Adipocyte (in vitro differentiated cells): ENCODE results near the gene HHIPL2.
"Not testable (repeated sequence)": the region's sequence is repeated elsewhere in the genome, so short reads cannot be mapped to it uniquely, and the experiment has no call there.

Experiments used
- DNase-seq: peaks from one replicate; pipeline ENCODE4 v3.0.0-alpha.2; 2015; ENCODE audit warnings: low read depth
- H3K27me3 ChIP-seq: replicated peaks from 2 replicates; pipeline ENCODE4 v1.7.0; 2013; ENCODE audit warnings: mild to moderate bottlenecking, low read length, moderate library complexity; ENCODE audit not compliant: control insufficient read depth, insufficient read depth
- H3K36me3 ChIP-seq: 2 replicates; pipeline ENCODE4 v1.7.0; 2013; ENCODE audit warnings: low read length, mild to moderate bottlenecking, moderate library complexity; ENCODE audit not compliant: control insufficient read depth, insufficient read depth, severe bottlenecking
- H3K4me1 ChIP-seq: 2 replicates; pipeline ENCODE4 v1.7.0; 2013; ENCODE audit warnings: mild to moderate bottlenecking, low read length, moderate library complexity; ENCODE audit not compliant: control insufficient read depth, insufficient read depth
- H3K4me3 ChIP-seq: 2 replicates; pipeline ENCODE4 v1.7.0; 2013; ENCODE audit warnings: mild to moderate bottlenecking, low read length, moderate library complexity
- H3K9ac ChIP-seq: 2 replicates; pipeline ENCODE4 v1.7.0; 2013; ENCODE audit warnings: mild to moderate bottlenecking, low read length, moderate library complexity
- H3K9me3 ChIP-seq: 2 replicates; pipeline ENCODE4 v1.7.0; 2013; ENCODE audit warnings: mild to moderate bottlenecking, low read length, moderate library complexity; ENCODE audit not compliant: control insufficient read depth

The HHIPL2 gene

DNA sequence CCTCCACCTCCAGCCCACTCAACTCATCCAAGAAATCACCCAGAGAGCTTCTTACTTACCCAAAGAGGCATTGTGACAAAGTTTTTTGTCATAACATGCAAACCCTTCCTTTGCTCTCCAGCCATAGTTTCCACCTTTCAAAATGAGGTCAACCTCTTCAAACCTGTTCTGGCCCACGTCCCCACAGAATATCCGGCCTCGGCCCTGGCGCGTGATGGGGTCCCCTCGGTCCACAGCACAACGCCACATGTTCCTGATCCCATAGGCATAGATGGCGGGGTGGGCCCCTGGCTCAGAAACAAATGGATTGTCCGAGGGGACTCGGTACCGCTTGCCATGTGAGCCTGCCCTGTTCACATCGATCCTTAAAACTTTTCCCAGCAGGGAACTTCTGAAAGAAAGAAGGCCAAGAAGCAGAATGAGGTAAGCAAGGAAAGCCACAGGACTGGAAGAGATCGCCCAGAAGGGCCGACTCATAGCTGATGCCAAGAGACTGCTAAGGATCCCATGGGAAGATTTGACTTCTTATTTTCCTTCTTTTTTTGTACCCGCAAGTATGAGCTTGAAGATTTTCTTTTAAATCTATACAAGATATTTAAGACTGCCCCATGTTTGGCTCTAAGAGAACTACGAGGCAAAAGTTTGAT, 7.8 kb downstream of the HHIPL2 start:
- Histone ChIP-seq H3K9ac (no peak overlapping the region), H3K36me3 (no peaks in the 10 kb centered on the region), H3K4me1 (no peaks in the 10 kb centered on the region), H3K4me3 (no peak overlapping the region), H3K9me3 (no peaks in the 10 kb centered on the region), H3K27me3 (no peaks in the 10 kb centered on the region)
- no peak for DNase-seq

DNA sequence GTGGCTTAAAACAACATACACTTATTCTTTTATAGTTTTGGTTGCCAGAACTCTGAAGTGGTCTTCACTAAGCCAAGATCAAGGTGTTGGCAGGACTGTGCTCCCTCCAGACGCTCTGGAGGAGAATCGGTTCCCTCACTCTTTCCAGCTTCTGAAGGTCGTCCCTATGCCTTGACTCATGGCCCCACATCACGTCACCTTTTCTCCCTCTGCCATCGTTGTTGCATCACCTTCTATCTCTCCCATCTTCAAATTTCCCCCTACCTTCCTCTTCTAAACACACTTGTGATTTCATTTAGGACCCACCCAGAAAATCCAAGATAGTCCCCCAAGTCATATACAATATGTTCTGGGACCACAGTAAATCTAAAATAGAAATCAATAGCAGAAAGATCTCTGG, 12.4 kb downstream of the HHIPL2 start:
- Histone ChIP-seq H3K9me3 (no peaks in the 10 kb centered on the region), H3K4me3 (no peak overlapping the region), H3K9ac (no peak overlapping the region), H3K4me1 (no peaks in the 10 kb centered on the region), H3K36me3 (no peaks in the 10 kb centered on the region), H3K27me3 (no peaks in the 10 kb centered on the region)
- DNase-seq: no peak

DNA sequence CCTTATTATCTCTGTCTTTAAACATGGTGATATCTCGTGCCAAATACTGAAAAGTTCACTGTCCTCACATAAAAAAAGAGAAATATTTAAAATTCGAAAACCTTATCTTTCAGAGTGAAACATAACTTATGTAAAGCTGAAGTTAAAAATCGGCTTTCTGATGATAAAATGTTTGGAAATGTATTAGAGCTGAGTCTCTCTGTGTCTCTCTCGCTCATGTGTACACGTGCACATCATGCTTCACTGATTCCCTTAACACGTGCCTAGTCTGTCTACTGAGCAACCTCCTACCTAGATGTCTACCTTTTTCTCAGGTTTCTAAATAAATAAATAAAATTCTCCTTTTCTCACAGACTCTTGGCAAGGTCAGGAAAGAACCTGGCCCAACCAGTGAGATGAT, 17.1 kb downstream of the HHIPL2 start:
- Histone ChIP-seq H3K4me3 (no peak overlapping the region), H3K36me3 (no peaks in the 10 kb centered on the region), H3K4me1 (no peaks in the 10 kb centered on the region), H3K9me3 (no peaks in the 10 kb centered on the region), H3K27me3 (no peaks in the 10 kb centered on the region), H3K9ac (no peak overlapping the region)
- no peak for DNase-seq

DNA sequence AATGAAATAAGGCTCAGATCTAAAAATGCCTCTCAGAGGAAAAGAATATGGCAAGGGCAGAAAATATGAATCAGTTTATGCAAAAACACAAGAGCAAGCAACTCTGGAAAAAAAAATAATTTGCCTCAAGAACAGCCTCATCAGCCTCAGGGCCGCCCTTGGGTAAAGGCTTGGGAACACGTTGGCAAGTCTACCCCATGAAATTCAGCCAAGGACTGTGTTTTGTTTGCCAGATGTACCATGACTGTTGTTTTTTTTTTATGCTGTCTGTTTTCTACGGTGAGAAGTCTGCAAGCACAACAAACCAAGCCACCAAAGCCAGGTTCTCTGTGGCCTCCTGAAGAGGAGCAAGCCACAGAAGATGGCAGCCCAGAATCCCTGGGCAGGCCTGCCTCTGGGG, 18.0 kb downstream of the HHIPL2 start:
- H3K4me1 ChIP-seq: no peaks in the 10 kb centered on the region
- no peaks in the 10 kb centered on the region for H3K36me3 ChIP-seq
- no peak for DNase-seq
- no peaks in the 10 kb centered on the region for H3K27me3 ChIP-seq
- H3K4me3 ChIP-seq: no peak overlapping the region
- H3K9ac ChIP-seq: no peak overlapping the region
- H3K9me3 ChIP-seq: no peaks in the 10 kb centered on the region

DNA sequence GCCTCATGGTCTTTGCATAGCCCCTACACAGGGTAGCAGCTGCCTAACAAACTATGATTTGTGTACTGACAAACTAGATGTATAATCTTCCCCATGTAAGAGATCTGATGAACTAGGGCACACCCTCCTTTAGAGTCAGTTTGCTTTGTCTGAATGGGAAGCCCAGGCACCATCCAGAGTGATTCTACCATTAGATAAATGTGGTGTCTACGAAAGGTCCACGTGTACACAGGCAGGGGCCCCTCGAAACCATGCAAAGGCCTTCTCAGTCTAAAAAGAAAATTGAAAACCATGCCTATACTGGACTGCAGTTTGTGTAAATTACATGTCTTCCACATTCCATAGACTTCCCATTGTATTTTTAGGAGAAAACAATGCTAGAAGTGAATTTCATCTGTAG, 18.7 kb downstream of the HHIPL2 start:
- DNase-seq: no peak
- no peaks in the 10 kb centered on the region for H3K36me3 ChIP-seq
- H3K27me3 ChIP-seq: no peaks in the 10 kb centered on the region
- no peaks in the 10 kb centered on the region for H3K9me3 ChIP-seq
- no peak overlapping the region for H3K9ac ChIP-seq
- H3K4me1 ChIP-seq: no peaks in the 10 kb centered on the region
- H3K4me3 ChIP-seq: no peak overlapping the region

DNA sequence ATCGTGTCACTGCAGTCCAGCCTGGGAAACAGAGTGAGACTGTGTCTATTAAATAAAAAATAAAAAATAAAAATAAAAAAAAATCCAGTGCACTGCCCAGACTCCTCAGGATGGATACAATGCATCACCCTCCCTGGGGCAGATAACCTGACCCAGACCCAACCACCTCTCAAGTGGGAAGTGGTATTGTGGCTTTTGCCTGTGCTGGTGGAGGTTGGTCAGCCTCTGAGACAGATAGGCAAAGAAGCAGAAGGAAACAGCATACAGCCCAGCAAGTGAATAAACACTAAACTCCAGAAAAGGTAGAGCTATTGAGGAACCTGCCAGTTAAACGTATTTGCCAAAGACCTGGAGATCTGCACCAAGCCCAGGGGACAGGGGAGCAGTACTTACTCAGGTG, 22.0 kb downstream of the HHIPL2 start:
- H3K27me3 ChIP-seq: no peaks in the 10 kb centered on the region
- H3K36me3 ChIP-seq: no peaks in the 10 kb centered on the region
- H3K4me1 ChIP-seq: no peaks in the 10 kb centered on the region
- no peak overlapping the region for H3K4me3 ChIP-seq
- no peak overlapping the region for H3K9ac ChIP-seq
- DNase-seq: no peak
- peaks cover 10% of the 10 kb centered on the region for H3K9me3 ChIP-seq

DNA sequence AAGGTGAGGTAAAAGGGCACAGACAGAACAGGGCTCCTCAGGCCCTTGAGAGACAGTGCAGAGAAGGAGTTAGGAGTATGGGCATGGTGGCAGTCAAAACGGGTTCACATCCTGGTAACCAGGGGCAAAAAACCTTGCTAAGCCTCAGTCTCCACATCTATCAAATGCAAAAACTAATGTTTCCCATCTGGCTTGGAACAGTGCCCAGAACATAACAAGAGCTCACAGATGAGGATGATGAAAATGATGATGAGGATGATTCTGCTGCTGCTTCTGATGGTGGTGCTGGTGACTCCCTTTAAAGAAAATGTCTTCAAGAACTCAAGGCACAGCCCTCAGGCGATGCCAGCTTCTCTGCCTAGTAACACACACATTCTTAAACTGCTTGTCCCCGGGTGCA, 24.1 kb downstream of the HHIPL2 start:
- H3K4me3 ChIP-seq: no peak overlapping the region
- H3K9me3 ChIP-seq: peaks cover 10% of the 10 kb centered on the region

DNA sequence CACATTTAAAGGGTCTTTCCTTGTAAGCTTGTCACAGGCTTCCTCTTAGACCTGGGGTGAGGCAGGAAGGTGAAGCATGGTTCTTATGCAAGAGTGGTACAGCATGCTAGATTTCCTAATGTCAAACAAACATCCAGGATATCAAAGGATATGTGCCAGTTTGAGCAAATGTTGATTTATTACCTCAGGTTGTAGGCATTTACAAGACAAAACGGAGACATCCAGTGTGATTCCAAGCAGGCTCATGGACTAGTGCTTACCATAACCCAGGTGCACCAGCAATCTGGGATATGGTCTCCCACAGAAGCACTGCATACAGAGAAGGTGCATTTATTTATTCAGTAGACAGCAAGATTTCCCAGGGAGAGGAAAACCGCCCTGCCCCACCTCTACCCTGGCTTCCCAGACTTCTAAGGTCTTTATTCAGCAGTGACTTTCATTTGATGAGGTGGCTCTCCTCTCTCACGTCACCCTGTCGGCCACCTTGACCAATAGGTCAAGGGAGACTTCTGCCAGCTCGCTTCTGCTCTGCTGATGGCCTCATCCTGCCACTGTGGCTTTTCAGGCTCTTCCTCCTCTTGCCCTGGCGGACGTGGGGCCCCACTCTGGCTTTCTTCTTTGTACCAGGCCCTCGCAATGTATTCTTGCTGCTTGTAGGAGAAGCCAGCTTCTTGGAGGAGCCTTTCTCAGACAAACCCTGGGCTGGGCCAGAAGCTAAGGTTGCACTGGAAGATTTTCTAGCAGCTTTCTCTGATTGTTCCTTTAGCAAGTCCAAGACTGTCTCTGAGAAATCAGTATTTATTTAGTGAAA, 25.6 kb downstream of the HHIPL2 start:
- Histone ChIP-seq H3K27me3 (no peaks in the 10 kb centered on the region), H3K4me3 (peak overlapping the region; percentile 4), H3K9me3 (peaks cover 10% of the 10 kb centered on the region), H3K36me3 (no peaks in the 10 kb centered on the region), H3K9ac (no peak overlapping the region), H3K4me1 (peaks cover 3% of the 10 kb centered on the region)
- no peak for DNase-seq

More for the DNA sequence above, 24.1 kb downstream of the HHIPL2 start:
- no peaks in the 10 kb centered on the region for H3K36me3 ChIP-seq
- no peaks in the 10 kb centered on the region for H3K27me3 ChIP-seq
- no peaks in the 10 kb centered on the region for H3K4me1 ChIP-seq
- H3K9ac ChIP-seq: no peak overlapping the region
- DNase-seq: peak; percentile 60

DNA sequence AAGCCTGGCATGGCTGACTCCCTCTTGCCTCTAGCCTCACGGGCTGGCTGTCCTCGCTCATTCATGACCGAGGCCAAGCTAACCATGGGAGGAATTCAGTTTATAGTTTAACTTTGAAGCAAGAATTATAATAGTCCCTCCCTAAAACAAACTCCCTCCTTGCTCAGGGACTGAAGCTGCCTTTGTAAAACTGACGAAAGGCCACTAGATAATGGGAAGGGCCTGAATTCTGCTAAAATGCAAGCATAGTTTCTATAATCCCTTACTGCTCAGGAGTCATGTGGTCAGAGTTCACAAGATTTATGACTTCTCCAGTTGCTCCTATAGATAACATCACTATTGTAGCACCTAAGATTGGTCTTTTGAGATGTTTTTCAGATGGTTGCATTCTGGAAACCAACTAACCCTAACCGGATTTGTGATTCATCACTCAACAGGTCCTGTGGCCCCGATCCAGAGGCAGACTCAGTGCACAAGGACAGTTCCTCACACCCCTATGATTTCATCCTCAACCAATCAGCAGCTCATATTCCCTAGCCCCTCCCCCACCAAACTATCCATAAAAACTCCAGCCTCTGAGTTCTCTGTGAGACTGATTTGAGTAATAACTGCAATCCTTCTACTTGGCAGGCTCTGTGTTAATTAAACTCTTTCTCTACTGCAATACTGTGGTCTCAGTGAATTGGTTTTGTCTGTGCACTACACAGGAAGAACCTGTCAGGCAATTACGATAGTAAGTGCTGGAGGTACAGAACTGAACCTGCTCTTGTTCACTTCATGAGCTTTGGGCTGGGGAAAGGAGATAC, 26.4 kb downstream of the HHIPL2 start:
- DNase-seq: no peak
- Histone ChIP-seq H3K9me3 (peaks cover 10% of the 10 kb centered on the region), H3K4me1 (peaks cover 3% of the 10 kb centered on the region), H3K4me3 (peak overlapping the region; percentile 4), H3K9ac (no peak overlapping the region), H3K27me3 (no peaks in the 10 kb centered on the region), H3K36me3 (no peaks in the 10 kb centered on the region)

DNA sequence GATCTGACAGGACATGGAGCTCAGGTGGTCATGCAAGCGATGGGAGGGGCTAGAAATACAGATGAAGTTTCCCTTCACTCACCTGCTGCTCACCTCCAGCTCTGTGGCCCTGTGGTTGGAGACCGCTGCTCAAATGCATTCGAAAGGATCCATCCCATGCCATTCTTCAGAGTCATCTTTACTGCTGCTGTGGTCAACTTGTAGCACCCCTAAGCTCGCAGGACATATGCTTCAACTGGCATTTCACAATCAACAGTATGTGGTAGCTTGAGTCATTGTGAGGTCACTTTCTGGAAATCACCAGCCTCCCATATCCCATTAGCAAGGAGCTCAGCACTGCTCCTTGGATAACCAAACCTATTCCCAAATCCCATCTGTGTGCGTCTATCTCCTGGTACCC, 58.4 kb downstream of the HHIPL2 start:
- H3K27me3 ChIP-seq, H3K9me3 ChIP-seq, H3K9ac ChIP-seq, H3K36me3 ChIP-seq, H3K4me1 ChIP-seq, H3K4me3 ChIP-seq: not testable (repeated sequence)
- DNase-seq: peak; percentile 65

DNA sequence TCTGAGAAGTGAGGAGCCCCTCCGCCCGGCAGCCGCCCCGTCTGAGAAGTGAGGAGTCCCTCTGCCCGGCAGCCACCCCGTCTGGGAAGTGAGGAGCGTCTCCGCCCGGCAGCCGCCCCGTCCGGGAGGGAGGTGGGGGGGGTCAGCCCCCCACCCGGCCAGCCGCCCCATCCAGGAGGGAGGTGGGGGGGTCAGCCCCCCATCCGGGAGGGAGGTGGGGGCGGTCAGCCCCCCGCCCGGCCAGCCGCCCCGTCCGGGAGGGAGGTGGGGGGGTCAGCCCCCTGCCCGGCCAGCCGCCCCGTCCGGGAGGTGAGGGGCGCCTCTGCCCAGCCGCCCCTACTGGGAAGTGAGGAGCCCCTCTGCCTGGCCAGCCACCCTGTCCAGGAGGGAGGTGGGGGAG, 60.1 kb downstream of the HHIPL2 start:
- not testable (repeated sequence) for H3K9me3 ChIP-seq, H3K36me3 ChIP-seq, H3K27me3 ChIP-seq, H3K4me1 ChIP-seq, H3K9ac ChIP-seq, DNase-seq, H3K4me3 ChIP-seq
